Measurements from ENCODE around the gene CD52.

GRCh38 chr1:26287033-26287711 lies 30.6 kb upstream of the CD52 start:
- TF ChIP-seq CTCF (IDR thresholded peaks at IDR 0.05) (no peak), POLR2A (IDR thresholded peaks at IDR 0.05) (no peak)
